ENCODE measurements around the gene NTRK2.
A peak's percentile ranks its signal among the peaks of the same experiment; 100 is the strongest.

Gene NTRK2

GRCh38 chr9:84669288-84670137, at the start of gene NTRK2:
NTRK2 (plus strand) TSS chr9:84669729; CDS start chr9:84670749, 1,020 bp downstream.
- peaks cover 30% of the 10 kb centered on the region for H3K27me3 Mint-ChIP-seq
- peak within 1 kb of the TSS; percentile 24 for H3K4me3 Mint-ChIP-seq
- H3K9me3 Mint-ChIP-seq: peaks cover 9% of the 10 kb centered on the region
- H3K4me1 Mint-ChIP-seq: peaks cover 4% of the 10 kb centered on the region
- H3K36me3 Mint-ChIP-seq: no peaks in the 10 kb centered on the region
- no peak within 1 kb of the TSS for H3K27ac Mint-ChIP-seq

- Mint-ChIP-seq H3K36me3 (no peaks in the 10 kb centered on the region), H3K4me1 (no peaks in the 10 kb centered on the region), H3K4me3 (no peak overlapping the region)
These were observed 49.2 kb upstream of the NTRK2 start for GRCh38 chr9:84620338-84620737.

GRCh38 chr9:84621811-84622210, 47.7 kb upstream of the NTRK2 start:
- H3K27me3 Mint-ChIP-seq: peaks cover 8% of the 10 kb centered on the region
- H3K4me1 Mint-ChIP-seq: no peaks in the 10 kb centered on the region
- H3K4me3 Mint-ChIP-seq: no peak overlapping the region
- H3K36me3 Mint-ChIP-seq: no peaks in the 10 kb centered on the region
- H3K27ac Mint-ChIP-seq: no peak overlapping the region
- H3K9me3 Mint-ChIP-seq: no peaks in the 10 kb centered on the region

More at GRCh38 chr9:84620338-84620737, 49.2 kb upstream of the NTRK2 start:
- Mint-ChIP-seq H3K9me3 (no peaks in the 10 kb centered on the region), H3K27me3 (peaks cover 8% of the 10 kb centered on the region), H3K27ac (no peak overlapping the region)

- Mint-ChIP-seq H3K4me3 (no peak overlapping the region), H3K27ac (no peak overlapping the region), H3K4me1 (no peaks in the 10 kb centered on the region), H3K36me3 (no peaks in the 10 kb centered on the region), H3K27me3 (peaks cover 8% of the 10 kb centered on the region), H3K9me3 (no peaks in the 10 kb centered on the region)
These were observed 46.5 kb upstream of the NTRK2 start for GRCh38 chr9:84622981-84623380.

GRCh38 chr9:84636436-84636835, 33.1 kb upstream of the NTRK2 start:
- Mint-ChIP-seq H3K9me3 (peaks cover 6% of the 10 kb centered on the region), H3K4me1 (no peaks in the 10 kb centered on the region), H3K27ac (no peak overlapping the region), H3K4me3 (no peak overlapping the region), H3K36me3 (no peaks in the 10 kb centered on the region), H3K27me3 (no peaks in the 10 kb centered on the region)

- Mint-ChIP-seq H3K9me3 (peaks cover 8% of the 10 kb centered on the region), H3K4me3 (no peak overlapping the region), H3K36me3 (no peaks in the 10 kb centered on the region), H3K27me3 (no peaks in the 10 kb centered on the region), H3K4me1 (no peaks in the 10 kb centered on the region), H3K27ac (no peak overlapping the region)
These were observed 26.9 kb upstream of the NTRK2 start for GRCh38 chr9:84642553-84643141.

- Mint-ChIP-seq H3K27me3 (peaks cover 11% of the 10 kb centered on the region), H3K4me3 (no peak overlapping the region), H3K4me1 (no peaks in the 10 kb centered on the region), H3K9me3 (no peaks in the 10 kb centered on the region), H3K36me3 (peaks cover 1% of the 10 kb centered on the region), H3K27ac (no peak overlapping the region)
These were observed 21.8 kb upstream of the NTRK2 start for GRCh38 chr9:84647699-84648098.

GRCh38 chr9:84652496-84653120, 16.9 kb upstream of the NTRK2 start:
- peaks cover 13% of the 10 kb centered on the region for H3K27me3 Mint-ChIP-seq
- peaks cover 1% of the 10 kb centered on the region for H3K36me3 Mint-ChIP-seq

GRCh38 chr9:84655447-84655846, 14.1 kb upstream of the NTRK2 start:
- Mint-ChIP-seq H3K9me3 (peaks cover 6% of the 10 kb centered on the region), H3K4me3 (no peak overlapping the region), H3K27ac (no peak overlapping the region), H3K36me3 (peaks cover 1% of the 10 kb centered on the region), H3K4me1 (no peaks in the 10 kb centered on the region), H3K27me3 (peaks cover 11% of the 10 kb centered on the region)

More at GRCh38 chr9:84652496-84653120, 16.9 kb upstream of the NTRK2 start:
- no peaks in the 10 kb centered on the region for H3K4me1 Mint-ChIP-seq
- H3K9me3 Mint-ChIP-seq: peaks cover 6% of the 10 kb centered on the region
- no peak overlapping the region for H3K27ac Mint-ChIP-seq
- H3K4me3 Mint-ChIP-seq: no peak overlapping the region

- no peak overlapping the region for H3K27ac Mint-ChIP-seq
- no peaks in the 10 kb centered on the region for H3K36me3 Mint-ChIP-seq
- peaks cover 6% of the 10 kb centered on the region for H3K9me3 Mint-ChIP-seq
- no peaks in the 10 kb centered on the region for H3K4me1 Mint-ChIP-seq
- H3K27me3 Mint-ChIP-seq: peaks cover 1% of the 10 kb centered on the region
- H3K4me3 Mint-ChIP-seq: no peak overlapping the region
These were observed 10.2 kb upstream of the NTRK2 start for GRCh38 chr9:84659313-84659712.

GRCh38 chr9:84659773-84660172, 9.8 kb upstream of the NTRK2 start:
- Mint-ChIP-seq H3K9me3 (peaks cover 6% of the 10 kb centered on the region), H3K27me3 (peaks cover 1% of the 10 kb centered on the region), H3K36me3 (no peaks in the 10 kb centered on the region), H3K27ac (no peak overlapping the region), H3K4me3 (no peak overlapping the region), H3K4me1 (no peaks in the 10 kb centered on the region)

- H3K36me3 Mint-ChIP-seq: no peaks in the 10 kb centered on the region
- H3K27ac Mint-ChIP-seq: no peak overlapping the region
- H3K9me3 Mint-ChIP-seq: peaks cover 9% of the 10 kb centered on the region
- H3K4me1 Mint-ChIP-seq: peaks cover 4% of the 10 kb centered on the region
- H3K27me3 Mint-ChIP-seq: peaks cover 28% of the 10 kb centered on the region
- no peak overlapping the region for H3K4me3 Mint-ChIP-seq
These were observed 1.8 kb upstream of the NTRK2 start for GRCh38 chr9:84667571-84668195.

- peaks cover 4% of the 10 kb centered on the region for H3K4me1 Mint-ChIP-seq
- H3K4me3 Mint-ChIP-seq: peak overlapping the region; percentile 24
- peaks cover 9% of the 10 kb centered on the region for H3K9me3 Mint-ChIP-seq
- H3K36me3 Mint-ChIP-seq: no peaks in the 10 kb centered on the region
- no peak overlapping the region for H3K27ac Mint-ChIP-seq
- peaks cover 30% of the 10 kb centered on the region for H3K27me3 Mint-ChIP-seq
These were observed 1.1 kb upstream of the NTRK2 start for GRCh38 chr9:84668196-84669012.

GRCh38 chr9:84669013-84669287, 579 bp upstream of the NTRK2 start:
- Mint-ChIP-seq H3K36me3 (no peaks in the 10 kb centered on the region), H3K27me3 (peaks cover 30% of the 10 kb centered on the region), H3K4me1 (peaks cover 4% of the 10 kb centered on the region), H3K27ac (no peak overlapping the region), H3K9me3 (peaks cover 9% of the 10 kb centered on the region), H3K4me3 (peak overlapping the region; percentile 24)

All from activated naive CD4-positive, alpha-beta T cell treated with anti-CD3 and anti-CD28 coated beads, Interleukin-2, amount 50 U/mL, for 24 hours (primary cell).